Caco-2 (cell line): Measurements from ENCODE around the gene SHQ1. TPM values are rescaled to one million over a fixed set of nuclear protein-coding genes. Genes with fewer than 3 reads are reported as not detected.
A peak's percentile ranks its signal among the peaks of the same experiment; 100 is the strongest.

Experiments
- BruUV-seq: library from RNA; stranded (reverse); fragments of 400-500 nt; replicated peaks from 2 replicates; lab custom pipeline; 2021; lab: Mats Ljungman, UMichigan
- CTCF ChIA-PET: fragments of 300-600 bp; sonication (Branson Sonifier 250); formaldehyde crosslinking; loops from one replicate; lab custom pipeline; 2022; ENCODE audit warnings: antibody characterized with exemption; lab: Charles Lee
- POLR2A ChIA-PET: fragments of 300-600 bp; sonication (Branson Sonifier 250); formaldehyde crosslinking; loops from one replicate; lab custom pipeline; 2022; ENCODE audit warnings: antibody characterized with exemption; lab: Charles Lee
- DNase-seq, 2 experiments: peaks; one replicate each; pipeline versions ENCODE4 v3.0.0 to v3.0.0-alpha.2; 2020 to 2022
- H3K27me3 ChIP-seq: replicated peaks from 2 replicates; pipeline ENCODE4 v1.6.0; 2011; ENCODE audit warnings: low read length; ENCODE audit not compliant: control insufficient read depth, insufficient read depth
- H3K36me3 ChIP-seq: 2 replicates; pipeline ENCODE4 v1.5.1; 2011; ENCODE audit warnings: low read length; ENCODE audit not compliant: control insufficient read depth, insufficient read depth
- H3K4me1 ChIP-seq: fragments of 250-450 bp; sonication (Bioruptor Pico); 2 replicates; pipeline ENCODE4 v1.5.1; 2020; ENCODE audit warnings: mild to moderate bottlenecking
- H3K4me3 ChIP-seq: 2 replicates; pipeline ENCODE4 v1.5.1; 2011; ENCODE audit warnings: low read depth, mild to moderate bottlenecking, control low read depth, low read length
- H3K9me3 ChIP-seq: fragments of 250-450 bp; sonication (Bioruptor Pico); 2 replicates; pipeline ENCODE4 v1.5.1; 2020; ENCODE audit warnings: mild to moderate bottlenecking, moderate library complexity
- H3K27ac Mint-ChIP-seq: one replicate; pipeline ENCODE4 v1.8.0; 2022; ENCODE audit warnings: mixed read lengths; ENCODE audit not compliant: unreplicated experiment
- H3K27me3 Mint-ChIP-seq: one replicate; pipeline ENCODE4 v1.8.0; 2022; ENCODE audit warnings: mixed read lengths; ENCODE audit not compliant: insufficient read depth, unreplicated experiment
- H3K36me3 Mint-ChIP-seq: one replicate; pipeline ENCODE4 v1.8.0; 2022; ENCODE audit warnings: mild to moderate bottlenecking, mixed read lengths; ENCODE audit not compliant: insufficient read depth, unreplicated experiment
- H3K4me1 Mint-ChIP-seq: one replicate; pipeline ENCODE4 v1.8.0; 2022; ENCODE audit warnings: low read depth, mixed read lengths; ENCODE audit not compliant: unreplicated experiment
- H3K4me3 Mint-ChIP-seq: one replicate; pipeline ENCODE4 v1.8.0; 2022; ENCODE audit warnings: mild to moderate bottlenecking, moderate library complexity, mixed read lengths; ENCODE audit not compliant: unreplicated experiment
- H3K9me3 Mint-ChIP-seq: one replicate; pipeline ENCODE4 v1.8.0; 2022; ENCODE audit warnings: mixed read lengths; ENCODE audit not compliant: unreplicated experiment
- intact Hi-C: fragments of 100-400 bp; cut with micrococcal nuclease; formaldehyde crosslinking; loops from one replicate; pipeline ENCODE4 v1.10.0; 2022; ENCODE audit not compliant: unreplicated experiment
- total RNA-seq: library from RNA; stranded (reverse); gene quantifications from 2 replicates; pipeline ENCODE4 v1.2.3, GENCODE V29; 2022
- TF ChIP-seq, protein P1 (sequence below), 2 experiments: fragments of 200-600 bp in 1 of 2; IDR thresholded peaks; 1 replicate in 1 of 2; 2 replicates in 1 of 2; pipeline versions ENCODE4 v1.5.1 to v1.8.0; 2011 to 2022; ENCODE audit warnings: antibody characterized with exemption in 1 of 2, control low read depth in 1 of 2, inconsistent platforms in 1 of 2, low read depth in 1 of 2, low read length in 1 of 2, mild to moderate bottlenecking in 1 of 2, moderate library complexity in 1 of 2; ENCODE audit not compliant: insufficient read depth in 1 of 2, severe bottlenecking in 1 of 2, unreplicated experiment in 1 of 2

Gene SHQ1
- total RNA-seq, 1 experiment from 2014 or later = 18.8 TPM

DNA sequence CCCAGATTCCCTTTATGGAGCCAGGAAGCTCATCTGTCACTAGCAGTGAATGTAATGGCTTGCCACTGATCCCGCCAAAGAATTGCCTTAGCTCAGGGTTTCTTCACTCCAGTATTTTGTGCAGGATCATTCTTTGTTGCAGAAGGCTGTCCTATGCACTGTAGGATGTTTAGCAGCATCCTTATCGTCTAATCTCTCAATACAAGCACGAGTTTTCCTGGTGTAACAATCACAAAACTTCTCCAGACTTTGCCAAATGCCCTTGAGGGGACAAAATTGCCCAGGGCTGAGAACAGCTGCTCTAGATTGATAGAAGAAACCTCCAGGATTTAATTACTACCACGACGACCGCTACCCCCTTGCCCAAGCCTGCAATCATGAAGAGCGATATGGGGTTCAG is 6.8 kb upstream of the SHQ1 start:
- H3K4me3 Mint-ChIP-seq = no peak overlapping the region
- DNase-seq = no peak
- H3K27me3 Mint-ChIP-seq = no peaks in the 10 kb centered on the region
- Histone ChIP-seq H3K9me3 (no peaks in the 10 kb centered on the region), H3K36me3 (no peaks in the 10 kb centered on the region), H3K27me3 (no peaks in the 10 kb centered on the region), H3K4me3 (no peak overlapping the region), H3K4me1 (no peaks in the 10 kb centered on the region)
- BruUV-seq = no TSS peak
- ChIA-PET POLR2A (no interaction called here), CTCF (no interaction called here)
- intact Hi-C loops = no loop called here
- no peaks in the 10 kb centered on the region for H3K9me3 Mint-ChIP-seq
- no peak overlapping the region for H3K27ac Mint-ChIP-seq
- no peaks in the 10 kb centered on the region for H3K4me1 Mint-ChIP-seq
- TF ChIP-seq, protein P1, sequence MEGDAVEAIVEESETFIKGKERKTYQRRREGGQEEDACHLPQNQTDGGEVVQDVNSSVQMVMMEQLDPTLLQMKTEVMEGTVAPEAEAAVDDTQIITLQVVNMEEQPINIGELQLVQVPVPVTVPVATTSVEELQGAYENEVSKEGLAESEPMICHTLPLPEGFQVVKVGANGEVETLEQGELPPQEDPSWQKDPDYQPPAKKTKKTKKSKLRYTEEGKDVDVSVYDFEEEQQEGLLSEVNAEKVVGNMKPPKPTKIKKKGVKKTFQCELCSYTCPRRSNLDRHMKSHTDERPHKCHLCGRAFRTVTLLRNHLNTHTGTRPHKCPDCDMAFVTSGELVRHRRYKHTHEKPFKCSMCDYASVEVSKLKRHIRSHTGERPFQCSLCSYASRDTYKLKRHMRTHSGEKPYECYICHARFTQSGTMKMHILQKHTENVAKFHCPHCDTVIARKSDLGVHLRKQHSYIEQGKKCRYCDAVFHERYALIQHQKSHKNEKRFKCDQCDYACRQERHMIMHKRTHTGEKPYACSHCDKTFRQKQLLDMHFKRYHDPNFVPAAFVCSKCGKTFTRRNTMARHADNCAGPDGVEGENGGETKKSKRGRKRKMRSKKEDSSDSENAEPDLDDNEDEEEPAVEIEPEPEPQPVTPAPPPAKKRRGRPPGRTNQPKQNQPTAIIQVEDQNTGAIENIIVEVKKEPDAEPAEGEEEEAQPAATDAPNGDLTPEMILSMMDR (IDR thresholded peaks at IDR 0.05; ENCODE audit: insufficient read depth in 1 of 2, low read depth in 1 of 2, low read length in 1 of 2, severe bottlenecking in 1 of 2, unreplicated experiment in 1 of 2) = no peak
- H3K36me3 Mint-ChIP-seq = no peaks in the 10 kb centered on the region

DNA sequence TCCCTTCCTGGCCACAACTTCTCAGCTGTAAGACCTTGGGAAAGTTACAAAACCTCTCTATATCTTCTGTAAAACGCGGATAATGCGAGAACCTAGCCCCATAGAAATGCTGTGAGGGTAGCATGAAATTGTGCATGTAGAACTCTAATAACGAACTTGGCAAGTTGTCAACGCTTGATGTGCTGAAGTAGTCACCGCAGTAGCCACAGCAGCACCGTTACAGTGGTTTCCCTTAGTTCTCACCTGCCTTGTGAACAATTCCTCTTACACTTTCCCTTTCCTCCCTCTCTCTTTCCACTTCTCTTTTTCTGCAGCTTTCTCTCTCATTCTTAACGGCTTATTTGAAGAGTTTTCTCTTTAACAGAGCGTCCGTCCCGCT is 447 bp upstream of the SHQ1 start:
- peak overlapping the region; percentile 93 for H3K4me3 Mint-ChIP-seq
- Histone ChIP-seq H3K27me3 (no peaks in the 10 kb centered on the region), H3K36me3 (no peaks in the 10 kb centered on the region), H3K4me1 (0 out of 2 replicates have a peak, but pooled peaks cover 10% of the 10 kb centered on the region), H3K4me3 (peak overlapping the region; percentile 87), H3K9me3 (no peaks in the 10 kb centered on the region)
- H3K4me1 Mint-ChIP-seq = peaks cover 8% of the 10 kb centered on the region
- no peaks in the 10 kb centered on the region for H3K27me3 Mint-ChIP-seq
- peaks cover 5% of the 10 kb centered on the region for H3K36me3 Mint-ChIP-seq
- ChIA-PET CTCF (no interaction called here), POLR2A (no interaction called here)
- H3K9me3 Mint-ChIP-seq = no peaks in the 10 kb centered on the region
- no TSS peak for BruUV-seq
- TF ChIP-seq, protein P1 (IDR thresholded peaks at IDR 0.05; ENCODE audit: insufficient read depth in 1 of 2, low read depth in 1 of 2, low read length in 1 of 2, severe bottlenecking in 1 of 2, unreplicated experiment in 1 of 2) = no peak
- DNase-seq = no peak
- H3K27ac Mint-ChIP-seq = peak overlapping the region; percentile 92
- intact Hi-C loops = loop anchor here (1.0 kb wide), 1 partner anchor 238 kb away; no protein-coding TSS in a partner anchor

DNA sequence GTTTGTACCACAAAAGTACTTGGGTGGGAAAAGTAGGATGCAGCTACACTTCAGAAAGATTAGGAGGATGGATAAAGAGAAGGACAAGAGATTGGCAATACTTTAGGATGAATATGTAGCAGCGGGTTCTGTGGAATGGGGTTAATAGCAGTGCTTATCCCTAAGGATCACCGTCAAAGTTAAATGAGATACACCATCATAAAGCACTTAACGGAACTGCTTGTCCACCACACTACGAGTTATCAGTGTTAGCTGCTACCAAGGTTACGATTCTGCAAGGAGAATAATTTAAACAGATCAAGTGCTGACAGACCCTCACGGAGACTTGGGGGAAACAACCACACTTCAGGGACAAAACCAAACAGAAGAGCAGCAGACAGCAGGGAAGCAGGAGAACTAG is 963 bp downstream of the SHQ1 start:
- Histone ChIP-seq H3K4me3 (peak overlapping the region; percentile 87), H3K9me3 (no peaks in the 10 kb centered on the region), H3K27me3 (no peaks in the 10 kb centered on the region), H3K36me3 (no peaks in the 10 kb centered on the region), H3K4me1 (0 out of 2 replicates have a peak, but pooled peaks cover 10% of the 10 kb centered on the region)
- H3K9me3 Mint-ChIP-seq = no peaks in the 10 kb centered on the region
- peaks cover 8% of the 10 kb centered on the region for H3K4me1 Mint-ChIP-seq
- H3K4me3 Mint-ChIP-seq = peak overlapping the region; percentile 93
- no peaks in the 10 kb centered on the region for H3K27me3 Mint-ChIP-seq
- POLR2A ChIA-PET = no interaction called here
- H3K27ac Mint-ChIP-seq = peak overlapping the region; percentile 92
- CTCF ChIA-PET = no interaction called here
- TF ChIP-seq, protein P1 (IDR thresholded peaks at IDR 0.05; ENCODE audit: insufficient read depth in 1 of 2, low read depth in 1 of 2, low read length in 1 of 2, severe bottlenecking in 1 of 2, unreplicated experiment in 1 of 2) = no peak
- BruUV-seq = no TSS peak
- peaks cover 5% of the 10 kb centered on the region for H3K36me3 Mint-ChIP-seq
- intact Hi-C loops = no loop called here
- DNase-seq = no peak
